ENCODE data around the gene KCNK15.

KCNK15 gene

DNA sequence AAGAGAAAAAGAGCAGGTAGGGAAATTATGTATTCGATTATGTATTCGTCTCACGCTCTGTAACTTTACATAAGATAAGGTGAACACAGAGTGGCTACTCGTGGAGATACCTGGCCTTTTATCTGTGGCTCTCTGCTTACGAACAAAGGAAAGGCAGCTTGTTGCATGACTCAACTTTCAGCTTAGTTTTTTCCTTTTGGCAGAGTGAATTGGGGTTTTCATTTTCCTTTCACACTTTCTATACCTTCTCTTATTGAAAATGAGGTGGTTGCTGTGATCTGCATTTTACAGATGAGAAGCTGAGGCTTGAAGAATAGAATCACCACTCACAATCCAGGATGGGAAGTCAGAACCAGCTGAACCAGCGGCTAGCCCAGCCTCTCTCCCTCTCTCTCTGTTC, 13.3 kb upstream of the KCNK15 start:
- TF ChIP-seq, protein P1, sequence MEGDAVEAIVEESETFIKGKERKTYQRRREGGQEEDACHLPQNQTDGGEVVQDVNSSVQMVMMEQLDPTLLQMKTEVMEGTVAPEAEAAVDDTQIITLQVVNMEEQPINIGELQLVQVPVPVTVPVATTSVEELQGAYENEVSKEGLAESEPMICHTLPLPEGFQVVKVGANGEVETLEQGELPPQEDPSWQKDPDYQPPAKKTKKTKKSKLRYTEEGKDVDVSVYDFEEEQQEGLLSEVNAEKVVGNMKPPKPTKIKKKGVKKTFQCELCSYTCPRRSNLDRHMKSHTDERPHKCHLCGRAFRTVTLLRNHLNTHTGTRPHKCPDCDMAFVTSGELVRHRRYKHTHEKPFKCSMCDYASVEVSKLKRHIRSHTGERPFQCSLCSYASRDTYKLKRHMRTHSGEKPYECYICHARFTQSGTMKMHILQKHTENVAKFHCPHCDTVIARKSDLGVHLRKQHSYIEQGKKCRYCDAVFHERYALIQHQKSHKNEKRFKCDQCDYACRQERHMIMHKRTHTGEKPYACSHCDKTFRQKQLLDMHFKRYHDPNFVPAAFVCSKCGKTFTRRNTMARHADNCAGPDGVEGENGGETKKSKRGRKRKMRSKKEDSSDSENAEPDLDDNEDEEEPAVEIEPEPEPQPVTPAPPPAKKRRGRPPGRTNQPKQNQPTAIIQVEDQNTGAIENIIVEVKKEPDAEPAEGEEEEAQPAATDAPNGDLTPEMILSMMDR (IDR thresholded peaks at IDR 0.05): no peak

DNA sequence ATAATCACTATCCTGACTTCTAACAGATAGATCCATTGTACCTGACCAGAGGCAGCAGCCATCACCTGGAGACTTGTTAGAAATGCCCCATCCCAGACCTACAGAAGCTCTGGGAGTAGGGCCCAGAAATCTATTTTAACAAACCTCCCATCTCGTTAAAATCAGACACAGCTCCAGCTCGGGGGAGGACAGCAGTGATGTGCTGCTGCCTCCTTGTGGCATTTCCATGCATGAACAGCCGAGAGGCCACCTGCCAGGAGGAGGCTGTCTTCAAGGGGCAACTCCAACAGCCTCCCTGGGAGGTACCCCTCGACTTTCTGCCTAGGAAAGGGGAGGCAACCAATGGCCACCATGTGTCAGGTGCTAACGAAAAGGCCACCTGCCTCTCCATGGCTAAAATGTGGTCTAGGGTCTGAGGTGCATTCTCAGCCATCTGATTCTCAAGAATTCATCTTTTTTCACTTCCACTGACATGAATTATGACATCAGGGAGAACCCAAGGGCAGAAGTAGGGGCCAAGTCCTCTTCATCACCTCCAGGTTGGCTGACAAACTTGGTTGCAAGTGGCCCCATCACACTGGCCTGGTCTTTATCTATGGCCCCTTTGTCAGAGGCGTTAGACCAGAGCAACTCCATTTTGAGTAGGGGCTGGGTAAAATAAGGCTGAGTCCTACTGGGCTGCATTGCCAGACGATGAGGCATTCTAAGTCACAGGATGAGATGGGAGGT, 12.2 kb upstream of the KCNK15 start:
- TF ChIP-seq, protein P1 (IDR thresholded peaks at IDR 0.05): peak; percentile 97

DNA sequence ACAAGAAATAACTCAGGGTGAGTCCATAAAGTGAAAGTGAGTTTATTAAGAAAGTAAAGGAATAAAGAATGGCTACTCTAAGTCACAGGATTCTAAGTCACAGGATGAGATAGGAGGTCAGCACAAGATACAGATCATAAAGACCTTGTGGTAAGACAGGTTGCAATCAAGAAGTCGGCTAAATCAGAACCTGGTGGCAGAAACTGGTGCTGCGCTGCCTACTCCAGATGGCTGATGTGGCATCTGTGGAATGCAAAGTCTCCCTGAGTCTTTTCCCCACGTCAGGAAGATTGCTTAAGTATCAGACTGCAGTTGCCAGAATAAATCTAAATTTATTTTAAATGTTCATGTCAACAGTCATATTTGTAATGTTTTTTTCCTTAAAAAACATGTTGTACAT, 10.7 kb upstream of the KCNK15 start:
- TF ChIP-seq, protein P1 (IDR thresholded peaks at IDR 0.05): no peak

DNA sequence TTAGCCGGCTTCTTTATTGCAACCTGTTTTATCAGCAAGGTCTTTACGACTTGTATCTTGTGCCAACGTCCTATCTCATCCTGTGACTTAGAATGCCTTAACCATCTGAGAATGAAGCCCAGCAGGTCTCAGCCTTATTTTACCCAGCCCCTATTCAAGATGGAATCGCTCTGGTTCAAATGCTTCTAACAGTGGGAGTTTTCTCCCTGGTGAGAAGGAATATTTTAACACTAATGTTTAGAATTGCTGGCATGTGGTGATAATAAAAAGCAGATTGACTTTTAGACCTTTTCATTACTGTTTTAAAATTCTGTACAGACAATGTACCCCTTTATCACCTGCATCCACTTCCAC, 9.9 kb upstream of the KCNK15 start:
- TF ChIP-seq, protein P1 (IDR thresholded peaks at IDR 0.05): no peak

DNA sequence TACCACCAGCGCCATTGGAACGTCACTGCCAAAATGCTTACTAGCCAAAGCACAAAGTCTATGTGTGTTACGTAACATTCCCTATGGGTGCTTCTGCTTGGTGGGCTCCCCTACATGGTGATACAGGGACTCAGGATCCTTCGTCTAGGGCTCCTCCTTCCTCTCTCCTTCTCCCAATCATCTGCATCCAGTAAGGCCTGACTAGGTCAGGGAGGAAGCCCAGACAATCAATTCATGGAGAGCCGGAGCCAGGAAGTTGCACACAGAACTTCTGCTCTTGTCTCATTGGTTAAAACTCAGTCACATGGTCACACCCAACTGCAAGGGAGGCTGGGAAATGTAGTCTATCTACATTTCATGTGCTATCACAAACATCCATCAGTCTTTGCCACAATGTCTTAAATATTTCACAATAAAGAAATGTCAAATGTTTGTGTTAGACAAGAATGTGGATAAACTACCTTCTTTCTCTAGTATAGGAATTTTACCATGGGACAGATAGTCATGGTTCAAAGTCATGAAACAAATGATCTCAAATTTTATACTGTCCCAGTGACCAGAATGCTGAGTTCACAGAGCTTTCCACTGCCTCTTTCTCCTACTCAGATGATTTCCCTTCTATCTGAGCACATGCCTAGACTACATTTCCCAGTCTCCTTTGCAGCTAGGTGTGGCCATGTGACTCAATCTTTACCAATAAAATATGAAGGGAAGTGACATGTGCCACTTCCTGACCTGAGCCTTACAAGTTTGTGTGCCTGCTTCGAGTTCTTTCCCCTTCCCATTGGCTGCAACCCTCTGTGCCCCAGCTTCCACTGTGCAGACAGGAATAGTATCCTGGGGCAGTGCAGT, 9.3 kb upstream of the KCNK15 start:
- TF ChIP-seq, protein P1 (IDR thresholded peaks at IDR 0.05): no peak

DNA sequence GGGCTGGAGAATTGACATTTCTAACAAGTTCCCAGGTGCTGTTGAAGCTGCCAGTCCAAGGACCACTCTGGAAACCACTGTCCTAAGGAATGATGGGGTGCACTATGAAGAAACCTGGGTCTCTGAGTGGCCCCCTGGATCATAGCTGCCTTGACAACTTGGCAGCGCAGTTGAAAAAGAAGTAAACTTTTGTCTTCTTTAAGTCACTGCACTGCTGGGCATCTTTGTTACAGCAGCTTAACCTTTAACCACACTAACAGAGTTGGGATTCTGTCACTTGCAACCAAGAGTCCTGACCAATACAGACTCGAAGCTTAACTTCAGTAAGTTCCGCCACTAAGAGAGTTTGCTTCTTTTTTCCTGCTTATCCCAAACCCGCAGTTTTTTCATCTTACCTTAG, 8.5 kb upstream of the KCNK15 start:
- TF ChIP-seq, protein P1 (IDR thresholded peaks at IDR 0.05): no peak

DNA sequence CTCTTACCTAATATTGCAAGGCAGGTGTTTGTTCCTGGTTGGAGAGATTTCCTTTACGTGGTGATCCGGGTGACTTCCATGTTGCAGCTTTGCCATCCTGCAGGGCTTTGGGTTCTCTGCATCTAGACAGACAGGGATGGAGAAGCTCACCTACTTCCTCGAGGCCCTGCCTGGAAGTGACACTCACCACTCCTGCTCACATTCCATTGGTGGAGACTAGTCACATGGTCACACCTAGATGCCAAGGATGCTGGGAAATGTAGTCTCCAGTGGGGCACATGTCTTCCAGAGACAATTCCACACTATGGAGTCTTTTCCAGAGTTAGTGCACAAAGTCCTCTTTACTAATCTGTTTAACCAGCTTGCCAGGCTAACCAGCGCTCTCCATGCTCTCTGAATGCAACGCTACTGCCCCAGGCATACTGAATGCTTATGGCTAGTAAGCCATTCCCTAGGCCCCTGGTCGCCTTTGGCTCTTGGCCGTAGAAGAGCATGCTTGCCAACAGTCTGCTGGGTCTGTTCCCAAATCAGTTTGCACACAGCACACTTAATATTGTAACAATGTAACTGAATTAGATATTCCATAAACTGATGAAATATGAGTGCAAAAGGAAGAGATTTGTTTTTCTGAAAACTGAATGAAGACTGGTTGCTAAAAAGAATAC, 6.7 kb upstream of the KCNK15 start:
- TF ChIP-seq, protein P1 (IDR thresholded peaks at IDR 0.05): no peak

Data from LNCAP (cell line).